ENCODE results near the gene WDR35.
"Not testable (repeated sequence)": the region's sequence is repeated elsewhere in the genome, so short reads cannot be mapped to it uniquely, and the experiment has no call there.

The WDR35 gene

GRCh38 chr2:19932928-19933327 is 57.0 kb downstream of the WDR35 start:
- H3K4me1 Mint-ChIP-seq = no peaks in the 10 kb centered on the region
- H3K4me3 Mint-ChIP-seq = no peak overlapping the region
- no peak overlapping the region for H3K27ac Mint-ChIP-seq
- ATAC-seq = no peak
- no peaks in the 10 kb centered on the region for H3K27me3 Mint-ChIP-seq
- peaks cover 54% of the 10 kb centered on the region for H3K36me3 Mint-ChIP-seq
- peaks cover 5% of the 10 kb centered on the region for H3K9me3 Mint-ChIP-seq

- Mint-ChIP-seq H3K27me3 (no peaks in the 10 kb centered on the region), H3K4me3 (no peak overlapping the region), H3K4me1 (no peaks in the 10 kb centered on the region), H3K36me3 (peaks cover 65% of the 10 kb centered on the region), H3K27ac (no peak overlapping the region), H3K9me3 (peaks cover 15% of the 10 kb centered on the region)
- ATAC-seq = no peak
These were observed 60.7 kb downstream of the WDR35 start for GRCh38 chr2:19929226-19929625.

GRCh38 chr2:19927816-19928215 is 62.1 kb downstream of the WDR35 start:
- not testable (repeated sequence) for H3K27me3 Mint-ChIP-seq, H3K4me1 Mint-ChIP-seq, H3K4me3 Mint-ChIP-seq, ATAC-seq, H3K27ac Mint-ChIP-seq
- H3K9me3 Mint-ChIP-seq = peaks cover 15% of the 10 kb centered on the region
- H3K36me3 Mint-ChIP-seq = peaks cover 79% of the 10 kb centered on the region

- not testable (repeated sequence) for H3K4me1 Mint-ChIP-seq, H3K4me3 Mint-ChIP-seq, ATAC-seq, H3K27me3 Mint-ChIP-seq, H3K27ac Mint-ChIP-seq
- peaks cover 16% of the 10 kb centered on the region for H3K9me3 Mint-ChIP-seq
- H3K36me3 Mint-ChIP-seq = peaks cover 93% of the 10 kb centered on the region
These were observed 65.4 kb downstream of the WDR35 start for GRCh38 chr2:19924526-19924925.

- H3K4me1 Mint-ChIP-seq, H3K27me3 Mint-ChIP-seq, H3K27ac Mint-ChIP-seq, ATAC-seq, H3K4me3 Mint-ChIP-seq: not testable (repeated sequence)
- Mint-ChIP-seq H3K36me3 (peaks cover 92% of the 10 kb centered on the region), H3K9me3 (peaks cover 13% of the 10 kb centered on the region)
These were observed 67.7 kb downstream of the WDR35 start for GRCh38 chr2:19922188-19922587.

- H3K9me3 Mint-ChIP-seq = peaks cover 4% of the 10 kb centered on the region
- H3K36me3 Mint-ChIP-seq = peaks cover 60% of the 10 kb centered on the region
These were observed 73.4 kb downstream of the WDR35 start for GRCh38 chr2:19916385-19916950.

GRCh38 chr2:19914266-19914975 is 75.5 kb downstream of the WDR35 start:
- H3K27me3 Mint-ChIP-seq = no peaks in the 10 kb centered on the region
- no peak overlapping the region for H3K4me3 Mint-ChIP-seq
- peaks cover 49% of the 10 kb centered on the region for H3K36me3 Mint-ChIP-seq
- ATAC-seq = no peak
- H3K9me3 Mint-ChIP-seq = peaks cover 1% of the 10 kb centered on the region
- H3K4me1 Mint-ChIP-seq = no peaks in the 10 kb centered on the region
- no peak overlapping the region for H3K27ac Mint-ChIP-seq

More at GRCh38 chr2:19916385-19916950, 73.4 kb downstream of the WDR35 start:
- Mint-ChIP-seq H3K4me3 (no peak overlapping the region), H3K4me1 (no peaks in the 10 kb centered on the region), H3K27ac (no peak overlapping the region), H3K27me3 (no peaks in the 10 kb centered on the region)
- ATAC-seq = no peak

GRCh38 chr2:19911808-19912509 is 77.9 kb downstream of the WDR35 start:
- Mint-ChIP-seq H3K27me3 (no peaks in the 10 kb centered on the region), H3K4me3 (no peak overlapping the region), H3K9me3 (no peaks in the 10 kb centered on the region), H3K36me3 (peaks cover 27% of the 10 kb centered on the region), H3K27ac (no peak overlapping the region), H3K4me1 (no peaks in the 10 kb centered on the region)
- ATAC-seq = no peak

GRCh38 chr2:19902216-19902740 is 87.6 kb downstream of the WDR35 start:
- H3K4me3 Mint-ChIP-seq = peak overlapping the region; percentile 96
- H3K27ac Mint-ChIP-seq = peak overlapping the region; percentile 98
- H3K36me3 Mint-ChIP-seq = peaks cover 6% of the 10 kb centered on the region
- H3K4me1 Mint-ChIP-seq = peaks cover 32% of the 10 kb centered on the region
- peaks cover 5% of the 10 kb centered on the region for H3K9me3 Mint-ChIP-seq
- ATAC-seq = no peak
- peaks cover 15% of the 10 kb centered on the region for H3K27me3 Mint-ChIP-seq

GRCh38 chr2:19901442-19902215 is 88.3 kb downstream of the WDR35 start, which contains the start of gene TTC32:
TTC32 (minus strand) TSS chr2:19901983; CDS start chr2:19901854, 129 bp downstream.
- peak within 1 kb of the TSS; percentile 96 for H3K4me3 Mint-ChIP-seq
- peak; percentile 97 for ATAC-seq
- peaks cover 32% of the 10 kb centered on the region for H3K4me1 Mint-ChIP-seq
- H3K36me3 Mint-ChIP-seq = peaks cover 6% of the 10 kb centered on the region
- H3K27me3 Mint-ChIP-seq = peaks cover 15% of the 10 kb centered on the region
- H3K27ac Mint-ChIP-seq = peak within 1 kb of the TSS; percentile 98
- peaks cover 5% of the 10 kb centered on the region for H3K9me3 Mint-ChIP-seq

- Mint-ChIP-seq H3K27ac (peak overlapping the region; percentile 98), H3K36me3 (peaks cover 6% of the 10 kb centered on the region), H3K4me3 (peak overlapping the region; percentile 96), H3K9me3 (peaks cover 5% of the 10 kb centered on the region), H3K4me1 (peaks cover 32% of the 10 kb centered on the region), H3K27me3 (peaks cover 15% of the 10 kb centered on the region)
- ATAC-seq = no peak
These were observed 88.9 kb downstream of the WDR35 start for GRCh38 chr2:19900931-19901441.

- ATAC-seq = no peak
- peaks cover 5% of the 10 kb centered on the region for H3K9me3 Mint-ChIP-seq
These were observed 89.6 kb downstream of the WDR35 start for GRCh38 chr2:19899985-19900930.

GRCh38 chr2:19898592-19899329 is 91.1 kb downstream of the WDR35 start:
- H3K36me3 Mint-ChIP-seq = peaks cover 6% of the 10 kb centered on the region
- no peak overlapping the region for H3K27ac Mint-ChIP-seq
- H3K4me1 Mint-ChIP-seq = peaks cover 42% of the 10 kb centered on the region
- H3K27me3 Mint-ChIP-seq = peaks cover 6% of the 10 kb centered on the region
- no peak overlapping the region for H3K4me3 Mint-ChIP-seq
- no peaks in the 10 kb centered on the region for H3K9me3 Mint-ChIP-seq
- no peak for ATAC-seq

More at GRCh38 chr2:19899985-19900930, 89.6 kb downstream of the WDR35 start:
- Mint-ChIP-seq H3K27me3 (peaks cover 15% of the 10 kb centered on the region), H3K4me1 (peaks cover 32% of the 10 kb centered on the region), H3K36me3 (peaks cover 6% of the 10 kb centered on the region), H3K4me3 (peak overlapping the region; percentile 96), H3K27ac (peak overlapping the region; percentile 98)

Measured in stimulated activated memory B cell treated with anti-CD40 and anti-IgM and Interleukin-4, amounts not matched to agents 10 μg/mL and 1 μg/mL and 100 μg/mL, for 72 hours (primary cell).